ENCODE results near the gene ATF2.
"Not testable (repeated sequence)": the region's sequence is repeated elsewhere in the genome, so short reads cannot be mapped to it uniquely, and the experiment has no call there.

Gene ATF2

DNA sequence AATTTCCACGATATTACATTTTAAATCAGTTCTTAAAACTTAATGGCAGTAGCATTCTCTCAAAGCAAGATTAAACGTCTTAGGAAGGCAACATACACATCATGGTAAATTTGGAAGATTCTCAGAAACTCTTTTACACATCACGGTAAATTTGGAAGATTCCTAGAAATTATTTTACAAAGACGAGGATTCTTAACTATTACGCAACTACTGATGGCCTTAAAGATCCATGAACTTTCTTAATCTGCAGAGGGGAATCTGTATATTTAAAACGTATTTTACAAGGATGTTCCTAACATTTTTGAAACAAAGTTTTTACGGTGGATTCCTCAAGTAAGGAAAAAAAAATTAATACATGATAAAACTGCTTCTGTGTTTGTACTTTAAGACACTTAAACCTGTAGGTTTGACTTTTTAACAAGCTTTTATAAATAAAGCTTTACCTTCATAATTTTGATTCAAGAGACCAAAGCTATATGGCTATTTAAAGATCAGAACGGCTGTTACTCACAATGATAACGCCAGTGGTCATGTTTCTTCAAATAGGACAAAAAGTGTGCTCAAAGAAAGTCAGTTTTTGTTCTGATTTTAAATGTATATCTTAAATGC, 1.7 kb downstream of the ATF2 start:
- DNase-seq (ENCODE audit: low read depth in 1 of 2, low spot score in 1 of 2): no peak

DNA sequence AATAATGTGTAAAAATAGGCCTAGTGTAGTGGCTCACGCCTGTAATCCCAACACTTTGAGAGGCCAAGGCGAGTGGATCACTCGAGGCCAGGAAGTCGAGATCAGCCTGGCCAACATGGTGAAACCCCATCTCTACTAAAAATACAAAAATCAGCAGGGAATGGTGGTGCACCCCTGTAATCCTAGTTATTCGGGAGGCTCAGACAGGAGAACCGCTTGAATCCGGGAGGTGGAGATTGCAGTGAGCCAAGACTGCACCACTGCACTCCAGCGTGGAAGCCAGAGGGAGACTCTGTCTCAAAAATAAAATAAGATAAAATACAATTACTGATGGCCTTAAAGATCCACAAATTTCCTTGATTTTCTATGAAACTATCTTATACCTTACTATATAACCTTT, 3.8 kb downstream of the ATF2 start:
- no peak for DNase-seq (ENCODE audit: low read depth in 1 of 2, low spot score in 1 of 2)

GRCh38 chr2:175158894-175159293, 9.1 kb downstream of the ATF2 start:
- no peak for DNase-seq (ENCODE audit: low read depth in 1 of 2, low spot score in 1 of 2)

- no peak for DNase-seq (ENCODE audit: low read depth in 1 of 2, low spot score in 1 of 2)
Measured at GRCh38 chr2:175156534-175156933, 11.5 kb downstream of the ATF2 start.

DNA sequence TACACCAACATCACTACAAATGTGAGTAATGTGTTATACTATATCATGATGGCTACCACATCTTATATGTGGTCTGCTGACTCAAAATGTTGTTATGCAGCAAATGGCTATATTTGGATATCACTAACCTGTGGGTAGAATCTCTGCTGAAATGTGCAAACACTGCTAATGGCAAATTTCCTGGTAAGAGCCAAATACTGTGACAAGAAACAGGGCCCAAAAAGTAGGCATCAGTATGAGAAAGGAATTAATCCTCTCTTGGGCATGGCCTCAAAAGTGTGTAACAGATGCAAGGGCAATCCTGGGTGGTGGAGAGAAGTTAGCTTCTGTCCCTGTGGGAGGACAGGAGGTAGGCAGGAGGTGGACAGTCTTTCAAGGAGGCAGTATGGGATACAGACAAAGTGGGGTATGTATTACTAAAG, 13.3 kb downstream of the ATF2 start:
- no peak for DNase-seq (ENCODE audit: low read depth in 1 of 2, low spot score in 1 of 2)

- no peak for DNase-seq (ENCODE audit: low read depth in 1 of 2, low spot score in 1 of 2)
Measured at GRCh38 chr2:175152242-175152641, 15.8 kb downstream of the ATF2 start.

DNA sequence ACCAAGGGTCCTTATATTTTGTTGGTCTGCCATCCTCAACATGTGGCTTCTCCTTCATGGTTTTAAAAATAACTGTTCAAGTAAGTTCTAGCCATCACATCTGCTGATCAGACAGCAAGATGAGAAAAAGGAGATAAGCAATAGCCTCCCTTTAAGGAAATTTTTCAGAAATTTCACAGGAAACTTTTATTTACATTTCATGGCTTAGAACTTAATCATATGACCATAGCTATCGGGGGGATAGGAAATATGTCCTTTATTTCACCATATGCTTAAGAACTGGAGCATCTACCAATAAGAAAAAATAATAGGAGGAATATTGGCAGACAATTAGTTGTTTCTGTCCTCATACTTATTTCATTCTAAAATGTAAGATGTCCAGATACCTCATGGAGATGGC, 16.2 kb downstream of the ATF2 start:
- no peak for DNase-seq (ENCODE audit: low read depth in 1 of 2, low spot score in 1 of 2)

DNA sequence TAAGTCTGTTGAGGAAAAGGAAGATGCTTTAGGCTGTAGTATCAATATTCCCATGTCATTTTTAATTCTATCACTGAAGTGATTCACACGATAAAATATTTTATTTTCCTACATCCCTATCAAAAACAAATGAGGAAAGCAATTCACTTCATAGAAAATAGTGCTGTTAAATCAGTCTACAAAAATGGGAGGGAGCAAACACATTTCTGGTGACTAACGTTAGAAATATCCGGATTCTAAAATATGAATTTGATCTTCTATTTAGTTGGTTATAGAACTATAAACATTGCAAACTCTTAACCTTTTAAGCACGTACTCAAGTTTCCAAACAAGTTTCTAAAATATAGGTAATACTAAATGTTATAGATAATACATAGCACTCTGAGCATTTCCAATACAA, 20.8 kb downstream of the ATF2 start:
- DNase-seq (ENCODE audit: low read depth in 1 of 2, low spot score in 1 of 2): no peak

DNA sequence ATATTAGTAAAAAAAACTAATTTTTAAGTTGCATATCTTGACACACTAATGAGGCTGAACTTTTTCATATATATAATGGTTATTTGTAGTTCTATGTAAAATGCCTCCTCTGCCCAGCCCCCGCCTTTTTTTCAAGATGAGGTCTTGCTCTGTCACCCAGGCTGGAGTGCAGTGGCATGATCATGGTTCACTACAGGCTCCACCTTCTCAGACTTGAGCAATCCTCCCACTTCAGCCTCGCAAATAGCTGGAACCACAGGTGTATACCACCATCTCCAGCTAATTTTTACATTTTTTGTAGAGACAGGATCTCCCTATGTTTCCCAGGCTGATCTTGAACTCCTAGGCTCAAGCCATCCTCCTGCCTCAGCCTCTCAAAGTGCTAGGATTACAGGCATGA, 24.3 kb downstream of the ATF2 start:
- DNase-seq (ENCODE audit: low read depth in 1 of 2, low spot score in 1 of 2): no peak

DNA sequence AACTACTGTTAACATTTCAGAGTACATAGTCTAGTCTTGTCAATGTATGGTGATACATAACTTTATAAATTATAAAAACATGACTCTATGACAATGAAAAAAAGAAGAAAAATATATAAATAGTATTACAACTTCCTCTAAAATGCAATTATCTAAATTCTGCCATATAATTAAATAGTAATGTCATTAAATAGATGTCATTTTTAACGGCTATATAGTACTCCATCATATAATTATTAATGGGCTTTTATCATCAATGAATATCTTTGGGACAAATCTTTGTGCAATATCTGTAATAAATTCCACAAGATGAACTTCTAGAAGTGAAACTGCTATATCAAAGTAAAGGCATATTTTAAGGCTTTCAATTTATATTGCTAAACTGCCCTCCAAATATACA, 24.8 kb downstream of the ATF2 start:
- no peak for DNase-seq (ENCODE audit: low read depth in 1 of 2, low spot score in 1 of 2)

DNA sequence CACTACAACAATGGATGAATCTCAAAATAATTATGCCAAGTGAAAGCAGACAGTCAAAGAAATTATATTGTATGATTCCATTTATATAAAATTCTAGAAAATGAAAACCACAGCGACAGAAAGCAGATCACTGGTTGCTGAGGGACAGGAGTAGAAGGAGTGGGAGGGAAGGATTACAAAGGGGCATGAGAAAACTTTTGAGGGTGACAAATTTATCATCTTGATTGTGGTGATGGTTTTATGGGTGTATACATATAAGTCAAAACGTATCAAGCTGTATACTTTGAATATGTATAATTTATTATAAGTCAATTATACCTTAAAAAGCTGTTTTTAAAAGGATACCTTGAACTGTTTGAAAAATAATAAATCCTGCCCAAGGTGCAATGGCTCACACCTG, 27.7 kb downstream of the ATF2 start:
- no peak for DNase-seq (ENCODE audit: low read depth in 1 of 2, low spot score in 1 of 2)

DNA sequence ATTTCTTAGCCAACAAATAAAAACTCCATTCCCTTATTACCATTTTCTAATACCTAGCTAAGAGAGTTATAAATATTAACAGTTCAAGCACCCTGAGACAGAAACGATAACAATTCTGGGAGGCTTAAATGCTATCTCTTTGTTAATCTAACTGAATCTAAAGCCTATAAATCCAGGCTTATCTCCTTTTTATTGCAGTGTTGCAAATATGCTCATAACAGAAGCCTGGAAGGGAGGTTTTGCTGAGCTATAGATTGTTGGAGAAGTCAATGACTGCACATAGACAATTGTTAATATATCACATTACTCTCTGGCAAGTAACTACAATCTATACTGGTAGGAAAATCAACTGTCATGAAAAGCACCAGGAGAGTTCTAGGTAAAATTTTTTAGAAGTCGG, 30.2 kb downstream of the ATF2 start:
- no peak for DNase-seq (ENCODE audit: low read depth in 1 of 2, low spot score in 1 of 2)

DNA sequence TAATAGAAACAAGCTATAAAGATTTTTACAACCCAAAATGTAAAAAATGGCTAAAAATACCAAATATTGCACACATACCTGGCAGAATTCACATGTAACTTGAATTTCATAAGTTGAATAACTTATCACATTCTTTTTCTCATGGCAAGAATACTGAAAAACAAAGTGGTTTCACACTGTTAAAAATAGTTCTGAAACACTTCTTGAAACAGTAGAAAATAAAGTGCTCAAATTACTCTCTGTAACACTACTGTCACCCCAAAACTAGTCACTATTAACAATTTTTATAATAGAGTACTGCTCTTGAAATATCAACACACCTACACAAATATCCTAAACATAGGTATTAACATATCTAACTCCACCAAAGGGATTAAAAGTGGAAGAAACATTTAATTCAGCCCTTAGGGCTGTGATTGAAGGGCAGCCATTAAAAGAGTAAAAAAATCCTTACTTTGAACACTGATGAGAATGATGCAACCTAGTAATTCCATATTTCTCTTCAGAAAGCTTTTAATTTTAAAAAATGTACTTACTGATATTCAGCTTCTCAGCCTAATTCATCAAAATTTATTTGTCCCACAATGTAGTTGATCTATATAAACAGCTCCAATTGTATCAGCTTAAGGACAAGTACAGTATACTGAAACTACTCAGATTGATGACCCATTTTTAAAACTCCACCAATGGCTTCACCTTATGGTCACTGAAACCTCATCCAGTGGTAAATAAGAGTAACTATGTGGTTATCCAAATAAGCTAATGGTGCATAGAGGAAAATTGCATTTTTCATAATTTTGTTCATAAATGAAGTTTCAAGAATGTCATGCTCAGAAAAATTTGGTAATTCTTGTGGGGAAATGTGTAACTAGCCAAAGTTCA, 31.4 kb downstream of the ATF2 start:
- no peak for DNase-seq (ENCODE audit: low read depth in 1 of 2, low spot score in 1 of 2)

- no peak for DNase-seq (ENCODE audit: low read depth in 1 of 2, low spot score in 1 of 2)
Measured at GRCh38 chr2:175135862-175136261, 32.1 kb downstream of the ATF2 start.

- DNase-seq (ENCODE audit: low read depth in 1 of 2, low spot score in 1 of 2): no peak
Measured at GRCh38 chr2:175135177-175135576, 32.8 kb downstream of the ATF2 start.

- DNase-seq (ENCODE audit: low read depth in 1 of 2, low spot score in 1 of 2): no peak
Measured at GRCh38 chr2:175131252-175131651, 36.8 kb downstream of the ATF2 start.

GRCh38 chr2:175126661-175127060, 41.3 kb downstream of the ATF2 start:
- no peak for DNase-seq (ENCODE audit: low read depth in 1 of 2, low spot score in 1 of 2)

DNA sequence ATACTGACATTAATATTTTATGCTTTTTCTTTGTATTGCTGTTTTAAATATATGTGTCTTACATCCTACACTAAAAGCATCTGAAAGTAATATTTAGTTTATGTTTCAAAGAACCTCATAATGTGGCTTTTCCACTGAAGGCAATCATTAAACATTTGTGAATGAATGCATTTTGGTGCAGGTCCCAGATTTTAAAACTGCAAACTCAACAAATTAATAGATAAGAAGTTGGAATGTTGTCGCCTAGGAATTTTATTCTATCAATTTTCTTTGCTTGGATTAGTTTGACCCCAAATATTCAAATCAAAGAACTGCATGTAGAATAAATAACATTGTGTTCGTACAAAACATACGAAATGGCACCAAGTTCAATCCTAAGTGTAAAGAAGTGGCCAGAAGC, 44.7 kb downstream of the ATF2 start:
- no peak for DNase-seq (ENCODE audit: low read depth in 1 of 2, low spot score in 1 of 2)

DNA sequence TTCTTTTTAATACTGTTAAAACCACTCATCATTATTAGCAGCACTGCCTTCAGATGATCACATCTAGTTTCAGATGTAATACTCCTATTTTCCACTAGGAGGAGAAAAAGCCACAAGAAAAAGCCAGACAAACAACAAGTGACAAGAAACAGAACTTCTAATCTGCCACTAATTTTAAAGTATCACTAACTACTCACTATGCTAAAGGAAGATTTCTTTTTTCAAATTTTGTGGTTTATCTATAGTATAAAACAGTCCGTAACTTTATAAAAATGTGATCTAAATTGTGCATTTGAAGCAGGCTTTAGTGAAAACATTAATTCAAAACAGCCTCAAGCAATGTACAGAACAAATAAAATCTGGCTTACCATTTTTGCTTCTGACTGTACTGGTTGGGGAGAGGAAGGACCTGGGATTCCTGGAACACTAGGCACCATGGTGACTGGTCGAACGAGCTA, 56.8 kb downstream of the ATF2 start:
- no peak for DNase-seq (ENCODE audit: low read depth in 1 of 2, low spot score in 1 of 2)

DNA sequence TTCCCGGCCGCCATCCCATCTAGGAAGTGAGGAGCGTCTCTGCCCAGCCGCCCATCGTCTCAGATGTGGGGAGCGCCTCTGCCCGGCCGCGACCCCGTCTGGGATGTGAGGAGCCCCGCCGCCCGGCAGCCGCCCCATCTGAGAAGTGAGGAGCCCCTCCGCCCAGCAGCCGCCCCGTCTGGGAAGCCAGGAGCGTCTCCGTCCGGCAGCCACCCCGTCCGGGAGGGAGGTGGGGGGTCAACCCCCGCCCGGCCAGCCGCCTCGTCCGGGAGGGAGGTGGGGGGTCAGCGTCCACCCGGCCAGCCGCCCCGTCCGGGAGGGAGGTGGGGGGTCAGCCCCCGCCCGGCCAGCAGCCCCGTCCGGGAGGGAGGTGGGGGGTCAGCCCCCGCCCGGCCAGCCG, 59.9 kb downstream of the ATF2 start:
- DNase-seq (ENCODE audit: low read depth in 1 of 2, low spot score in 1 of 2): not testable (repeated sequence)

GRCh38 chr2:175107146-175107545, 60.9 kb downstream of the ATF2 start:
- DNase-seq (ENCODE audit: low read depth in 1 of 2, low spot score in 1 of 2): no peak

- DNase-seq (ENCODE audit: low read depth in 1 of 2, low spot score in 1 of 2): no peak
Measured at GRCh38 chr2:175103191-175103590, 64.8 kb downstream of the ATF2 start.

DNA sequence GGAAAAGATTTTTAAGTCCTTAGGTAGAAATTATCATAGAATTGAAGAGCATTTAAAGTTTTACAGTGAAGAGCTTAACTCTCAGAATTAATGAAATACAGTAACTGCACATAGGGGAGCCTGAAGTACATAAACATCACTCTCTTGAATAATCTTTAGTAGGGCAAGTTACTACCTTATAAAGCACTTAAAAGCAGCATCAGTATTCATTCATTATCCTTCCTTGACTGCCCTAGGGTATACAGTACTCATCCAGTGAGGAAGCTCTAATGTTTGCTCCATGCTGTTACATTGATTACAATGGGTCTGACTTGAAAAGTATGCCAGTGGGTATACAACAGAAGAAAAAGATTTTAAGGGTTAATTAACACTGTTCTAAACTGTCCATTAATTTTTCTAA, 66.5 kb downstream of the ATF2 start:
- DNase-seq (ENCODE audit: low read depth in 1 of 2, low spot score in 1 of 2): no peak

Data from activated CD4-positive, alpha-beta T cell treated with anti-CD3 and anti-CD28 coated beads, Interleukin-2, amount 50 U/mL, for 24 hours (primary cell).